Stimulated activated CD8-positive, alpha-beta memory T cell treated with anti-CD3 and anti-CD28 coated beads, Interleukin-15, amount 100 ng/mL, for 48 hours (primary cell): ENCODE results near the gene CACNA1D.

Experiments used
- DNase-seq, 2 donors: peaks; one replicate each; pipeline ENCODE4 v3.0.0-alpha.2; 2020; ENCODE audit warnings: low read depth in 2 of 2

CACNA1D gene

GRCh38 chr3:53845103-53845880, 350.9 kb downstream of the CACNA1D start:
- DNase-seq, result no peak

- no peak for DNase-seq
Measured at GRCh38 chr3:53845881-53846133, 351.4 kb downstream of the CACNA1D start.

GRCh38 chr3:53846134-53846850, 351.9 kb downstream of the CACNA1D start, which contains the start of the genes CHDH and IL17RB:
TSS of gene CHDH (minus strand) at chr3:53846419. CDS start at chr3:53824008, 22,411 bp downstream.
TSS of gene IL17RB (plus strand) at chr3:53846568. CDS start at chr3:53846589, 21 bp downstream.
- DNase-seq, result no peak

- DNase-seq, result no peak
Measured at GRCh38 chr3:53846851-53847155, 352.4 kb downstream of the CACNA1D start.

GRCh38 chr3:53849916-53850315, 355.5 kb downstream of the CACNA1D start:
- no peak for DNase-seq

GRCh38 chr3:53850895-53851294, 356.5 kb downstream of the CACNA1D start:
- DNase-seq, result no peak

GRCh38 chr3:53856964-53857363, 362.6 kb downstream of the CACNA1D start:
- DNase-seq, result no peak

- DNase-seq, result no peak
Measured at GRCh38 chr3:53858096-53858741, 363.8 kb downstream of the CACNA1D start.

- DNase-seq, result no peak
Measured at GRCh38 chr3:53859178-53859577, 364.8 kb downstream of the CACNA1D start.

GRCh38 chr3:53860196-53860595, 365.8 kb downstream of the CACNA1D start:
- DNase-seq, result no peak

GRCh38 chr3:53862241-53862640, 367.8 kb downstream of the CACNA1D start:
- DNase-seq, result no peak

GRCh38 chr3:53863145-53863544, 368.7 kb downstream of the CACNA1D start:
- no peak for DNase-seq
